Suprapubic skin (tissue), 4 donors: ENCODE data around the gene FAM111A. TPM values are rescaled to one million over a fixed set of nuclear protein-coding genes. Genes with fewer than 3 reads are reported as not detected.

Experiments
- DNase-seq, 2 donors: peaks; one replicate each; pipeline ENCODE4 v3.0.0-alpha.2; 2019; ENCODE audit warnings: low spot score in 2 of 2
- H3K27ac ChIP-seq: fragments of 200-600 bp; sonication (generic); one replicate; pipeline ENCODE4 v1.5.1; 2019
- H3K27me3 ChIP-seq: fragments of 200-600 bp; sonication (generic); one replicate; pipeline ENCODE4 v1.5.1; 2019
- H3K36me3 ChIP-seq: fragments of 200-600 bp; sonication (generic); one replicate; pipeline ENCODE4 v1.5.1; 2019
- H3K4me1 ChIP-seq: fragments of 200-600 bp; sonication (generic); one replicate; pipeline ENCODE4 v1.5.1; 2019
- H3K4me3 ChIP-seq: fragments of 200-600 bp; sonication (generic); one replicate; pipeline ENCODE4 v1.5.1; 2019; ENCODE audit warnings: mild to moderate bottlenecking
- H3K9me3 ChIP-seq: fragments of 200-600 bp; sonication (generic); one replicate; pipeline ENCODE4 v1.5.1; 2019
- EP300 ChIP-seq: sonication (generic); formaldehyde crosslinking; IDR thresholded peaks from one replicate; pipeline ENCODE4 v1.6.1; 2017; ENCODE audit warnings: antibody characterized with exemption
- POLR2A ChIP-seq, 2 donors: fragments of 450-650 bp; IDR thresholded peaks; one replicate each; pipeline ENCODE4 v1.6.1; 2017; ENCODE audit warnings: antibody characterized with exemption in 2 of 2, mild to moderate bottlenecking in 2 of 2, moderate library complexity in 2 of 2
- POLR2AphosphoS5 ChIP-seq, 3 donors: sonication (generic); formaldehyde crosslinking; IDR thresholded peaks; one replicate each; pipeline ENCODE4 v1.6.1; 2017; ENCODE audit warnings: antibody characterized with exemption in 3 of 3
- WGBS: methylation state at CpG from one replicate; pipeline ENCODE4 v1.1.5; 2018; 5-methylcytosine and 5-hydroxymethylcytosine counted together
- total RNA-seq, 4 donors: library from RNA; depleted of rRNA; stranded (reverse); fragments of >200 nt; gene quantifications; one replicate each; pipeline ENCODE4 v1.1.0, GENCODE V29; 2016
- TF ChIP-seq, protein P1 (sequence below), 2 donors: fragments of 200-600 bp in 1 of 2; fragments of 450-650 bp in 1 of 2; sonication (generic) in 1 of 2; IDR thresholded peaks; one replicate each; pipeline ENCODE4 v1.5.1; 2016 to 2019; ENCODE audit warnings: antibody characterized with exemption in 2 of 2, mild to moderate bottlenecking in 1 of 2, moderate library complexity in 1 of 2

The FAM111A gene
- total RNA-seq, 4 donors from 2014 or later, result 12.5 to 55.7 (median 21.6) TPM

DNA sequence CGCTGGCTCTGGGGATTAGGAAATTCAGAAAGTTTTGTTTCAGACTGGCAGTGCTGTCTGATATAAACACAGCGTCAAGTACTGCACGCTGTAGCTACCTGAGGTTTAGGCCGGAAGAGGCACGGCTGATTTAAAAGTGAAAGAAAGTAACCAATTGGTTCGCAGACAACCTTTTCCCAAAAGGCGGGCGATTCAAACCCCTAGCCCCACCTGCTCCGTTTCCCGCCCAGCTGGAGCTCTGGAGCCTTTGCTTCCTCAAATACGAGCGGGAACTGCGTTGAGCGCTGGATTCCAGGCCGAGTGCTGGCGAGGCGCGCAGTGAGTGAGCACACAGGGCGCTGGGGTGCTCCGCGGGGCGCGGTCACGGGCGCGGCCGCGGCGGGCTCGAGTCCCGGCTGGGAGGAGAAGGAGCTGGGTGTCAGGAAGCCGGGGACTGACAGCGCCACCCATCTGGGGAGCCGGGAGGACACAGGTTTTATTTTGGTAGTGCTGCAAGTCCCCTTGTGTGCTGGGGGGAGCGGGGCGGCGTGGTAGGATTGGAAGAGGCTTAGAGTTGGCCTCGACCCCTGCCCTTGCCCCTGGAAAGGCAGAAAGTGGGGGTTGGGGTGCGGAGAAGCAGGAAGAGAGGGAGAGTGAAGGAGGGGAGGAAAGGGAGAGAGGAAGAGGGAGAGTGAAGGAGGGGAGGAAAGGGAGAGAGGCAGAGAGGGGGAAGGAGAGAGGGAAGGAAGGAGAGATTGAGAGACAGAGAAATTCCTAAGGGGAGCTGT, 2.1 kb downstream of the FAM111A start:
- H3K27me3 ChIP-seq, result no peaks in the 10 kb centered on the region
- H3K27ac ChIP-seq, result peak overlapping the region; percentile 94
- H3K36me3 ChIP-seq, result peaks cover 9% of the 10 kb centered on the region
- H3K9me3 ChIP-seq, result no peaks in the 10 kb centered on the region
- WGBS, result 2% methylated on average over 32 of the region's 39 CpGs
- DNase-seq, result peak; percentile 84 to 90
- TF ChIP-seq POLR2AphosphoS5 (IDR thresholded peaks at IDR 0.05) (peak in 2 of 3 donors; percentile 50 to 89), EP300 (no peak)
- TF ChIP-seq, protein P1, sequence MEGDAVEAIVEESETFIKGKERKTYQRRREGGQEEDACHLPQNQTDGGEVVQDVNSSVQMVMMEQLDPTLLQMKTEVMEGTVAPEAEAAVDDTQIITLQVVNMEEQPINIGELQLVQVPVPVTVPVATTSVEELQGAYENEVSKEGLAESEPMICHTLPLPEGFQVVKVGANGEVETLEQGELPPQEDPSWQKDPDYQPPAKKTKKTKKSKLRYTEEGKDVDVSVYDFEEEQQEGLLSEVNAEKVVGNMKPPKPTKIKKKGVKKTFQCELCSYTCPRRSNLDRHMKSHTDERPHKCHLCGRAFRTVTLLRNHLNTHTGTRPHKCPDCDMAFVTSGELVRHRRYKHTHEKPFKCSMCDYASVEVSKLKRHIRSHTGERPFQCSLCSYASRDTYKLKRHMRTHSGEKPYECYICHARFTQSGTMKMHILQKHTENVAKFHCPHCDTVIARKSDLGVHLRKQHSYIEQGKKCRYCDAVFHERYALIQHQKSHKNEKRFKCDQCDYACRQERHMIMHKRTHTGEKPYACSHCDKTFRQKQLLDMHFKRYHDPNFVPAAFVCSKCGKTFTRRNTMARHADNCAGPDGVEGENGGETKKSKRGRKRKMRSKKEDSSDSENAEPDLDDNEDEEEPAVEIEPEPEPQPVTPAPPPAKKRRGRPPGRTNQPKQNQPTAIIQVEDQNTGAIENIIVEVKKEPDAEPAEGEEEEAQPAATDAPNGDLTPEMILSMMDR (IDR thresholded peaks at IDR 0.05), result peak in 1 of 2 donors; percentile 6
- peaks cover 35% of the 10 kb centered on the region for H3K4me1 ChIP-seq
- peak overlapping the region; percentile 83 for H3K4me3 ChIP-seq

DNA sequence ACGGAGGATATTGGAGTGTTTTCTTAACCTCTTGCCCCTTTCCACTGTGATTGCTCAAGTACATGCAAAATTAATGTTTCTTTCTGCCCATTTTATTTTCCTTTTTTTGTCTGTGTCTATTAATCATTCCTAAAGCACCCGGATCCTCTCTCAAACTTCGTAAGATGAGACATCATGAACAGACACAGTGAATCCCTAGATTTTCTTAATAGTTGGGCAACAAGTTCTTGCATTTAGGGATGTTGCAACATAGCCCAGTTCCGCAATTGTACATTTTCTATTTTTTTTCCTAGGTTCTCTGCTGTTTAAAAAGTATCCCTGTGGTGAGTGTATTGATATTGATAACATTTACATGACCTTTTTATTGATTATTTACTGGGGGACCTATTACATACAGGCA, 2.9 kb downstream of the FAM111A start:
- H3K4me1 ChIP-seq, result peaks cover 35% of the 10 kb centered on the region
- peaks cover 16% of the 10 kb centered on the region for H3K36me3 ChIP-seq
- no peaks in the 10 kb centered on the region for H3K27me3 ChIP-seq
- no peak overlapping the region for H3K4me3 ChIP-seq
- no peaks in the 10 kb centered on the region for H3K9me3 ChIP-seq
- DNase-seq, result no peak
- WGBS, result 77% methylated on average over 4 of the region's 4 CpGs
- no peak overlapping the region for H3K27ac ChIP-seq
- TF ChIP-seq EP300, result no peak

- Histone ChIP-seq H3K27me3 (no peaks in the 10 kb centered on the region), H3K36me3 (peaks cover 17% of the 10 kb centered on the region), H3K4me1 (no peaks in the 10 kb centered on the region), H3K9me3 (no peaks in the 10 kb centered on the region), H3K4me3 (no peak overlapping the region), H3K27ac (no peak overlapping the region)
- no peak for DNase-seq
- 100% methylated on average over 1 of the region's 1 CpG for WGBS
- TF ChIP-seq POLR2A (IDR thresholded peaks at IDR 0.05) (no peak), EP300 (no peak), POLR2AphosphoS5 (IDR thresholded peaks at IDR 0.05) (no peak)
These were observed 9.1 kb downstream of the FAM111A start for GRCh38 chr11:59151761-59152160.

DNA sequence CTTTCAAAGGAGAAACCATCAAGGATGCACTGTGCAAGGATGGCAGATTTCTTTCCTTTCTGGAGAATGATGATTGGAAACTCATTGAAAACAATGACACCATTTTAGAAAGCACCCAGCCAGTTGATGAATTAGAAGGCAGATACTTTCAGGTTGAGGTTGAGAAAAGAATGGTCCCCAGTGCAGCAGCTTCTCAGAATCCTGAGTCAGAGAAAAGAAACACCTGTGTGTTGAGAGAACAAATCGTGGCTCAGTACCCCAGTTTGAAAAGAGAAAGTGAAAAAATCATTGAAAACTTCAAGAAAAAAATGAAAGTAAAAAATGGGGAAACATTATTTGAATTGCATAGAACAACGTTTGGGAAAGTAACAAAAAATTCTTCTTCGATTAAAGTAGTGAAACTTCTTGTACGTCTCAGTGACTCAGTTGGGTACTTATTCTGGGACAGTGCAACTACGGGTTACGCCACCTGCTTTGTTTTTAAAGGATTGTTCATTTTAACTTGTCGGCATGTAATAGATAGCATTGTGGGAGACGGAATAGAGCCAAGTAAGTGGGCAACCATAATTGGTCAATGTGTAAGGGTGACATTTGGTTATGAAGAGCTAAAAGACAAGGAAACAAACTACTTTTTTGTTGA, 9.8 kb downstream of the FAM111A start:
- Histone ChIP-seq H3K4me3 (no peak overlapping the region), H3K27ac (no peak overlapping the region), H3K9me3 (no peaks in the 10 kb centered on the region), H3K4me1 (no peaks in the 10 kb centered on the region), H3K36me3 (peaks cover 17% of the 10 kb centered on the region), H3K27me3 (no peaks in the 10 kb centered on the region)
- 89% methylated on average over 8 of the region's 8 CpGs for WGBS
- no peak for DNase-seq
- no peak for TF ChIP-seq EP300
- TF ChIP-seq, protein P1 (IDR thresholded peaks at IDR 0.05), result no peak

- peaks cover 8% of the 10 kb centered on the region for H3K36me3 ChIP-seq
- H3K4me3 ChIP-seq, result no peak overlapping the region
- TF ChIP-seq, protein P1 (IDR thresholded peaks at IDR 0.05), result no peak
- TF ChIP-seq POLR2A (IDR thresholded peaks at IDR 0.05) (no peak), EP300 (no peak), POLR2AphosphoS5 (IDR thresholded peaks at IDR 0.05) (no peak)
- H3K27ac ChIP-seq, result no peak overlapping the region
- H3K27me3 ChIP-seq, result no peaks in the 10 kb centered on the region
- WGBS, result 65% methylated on average over 5 of the region's 5 CpGs
- no peaks in the 10 kb centered on the region for H3K9me3 ChIP-seq
- DNase-seq, result no peak
- H3K4me1 ChIP-seq, result no peaks in the 10 kb centered on the region
These were observed 12.0 kb downstream of the FAM111A start for GRCh38 chr11:59154610-59155009.

GRCh38 chr11:59157433-59157832, 14.8 kb downstream of the FAM111A start:
- 64% methylated on average over 3 of the region's 3 CpGs for WGBS
- Histone ChIP-seq H3K27me3 (no peaks in the 10 kb centered on the region), H3K4me1 (no peaks in the 10 kb centered on the region), H3K4me3 (no peak overlapping the region), H3K36me3 (no peaks in the 10 kb centered on the region), H3K27ac (no peak overlapping the region), H3K9me3 (no peaks in the 10 kb centered on the region)
- no peak for DNase-seq
- TF ChIP-seq POLR2A (IDR thresholded peaks at IDR 0.05) (no peak), EP300 (no peak), POLR2AphosphoS5 (IDR thresholded peaks at IDR 0.05) (no peak)
- TF ChIP-seq, protein P1 (IDR thresholded peaks at IDR 0.05), result no peak
